K562 (cell line): ENCODE measurements around the gene HLA-DOA. TPM values are rescaled to one million over a fixed set of nuclear protein-coding genes. Genes with fewer than 3 reads are reported as not detected.
A peak's percentile ranks its signal among the peaks of the same experiment; 100 is the strongest.

ENCODE experiments used
- BCOR ChIP-seq: fragments of 450-650 bp; IDR thresholded peaks from 2 replicates; pipeline ENCODE4 v1.6.1; 2016
- BRD9 ChIP-seq: fragments of 450-650 bp; IDR thresholded peaks from 2 replicates; pipeline ENCODE4 v1.6.1; 2018; ENCODE audit warnings: low read depth; ENCODE audit not compliant: partially characterized antibody
- CEBPZ ChIP-seq: fragments of 150-350 bp; IDR thresholded peaks from 2 replicates; pipeline ENCODE4 v1.6.1; 2014; ENCODE audit warnings: low read depth, mild to moderate bottlenecking, low read length, borderline replicate concordance
- CREBBP ChIP-seq: IDR thresholded peaks from one replicate; pipeline ENCODE4 v1.6.1; 2012; ENCODE audit warnings: low read depth, mild to moderate bottlenecking, control low read depth, inconsistent platforms, low read length
- MAFF ChIP-seq: IDR thresholded peaks from 2 replicates; pipeline ENCODE4 v1.6.1; 2012; ENCODE audit warnings: low read length, improper control_type of control experiment
- MBD1 ChIP-seq: fragments of 250-450 bp; sonication (Bioruptor Pico); IDR thresholded peaks from 2 replicates; pipeline ENCODE4 v1.8.0; 2022; ENCODE audit warnings: inconsistent platforms
- MECOM ChIP-seq: fragments of 250-450 bp; sonication (Bioruptor Pico); IDR thresholded peaks from 2 replicates; pipeline ENCODE4 v1.8.0; 2022; ENCODE audit warnings: inconsistent platforms
- MEF2D ChIP-seq: conservative IDR thresholded peaks from 2 replicates; pipeline ENCODE4 v1.6.1; 2016; ENCODE audit warnings: low read depth, missing genetic modification characterization, missing compliant biosample characterization
- MNT ChIP-seq, 2 experiments: fragments of 450-650 bp; conservative IDR thresholded peaks; 2 replicates each; pipeline ENCODE4 v1.6.1; 2017; ENCODE audit warnings: mild to moderate bottlenecking in 2 of 2, moderate library complexity in 2 of 2
- ZBTB8A ChIP-seq: fragments of 450-650 bp; IDR thresholded peaks from 2 replicates; pipeline ENCODE4 v1.6.1; 2018; ENCODE audit warnings: mild to moderate bottlenecking, moderate library complexity; ENCODE audit not compliant: partially characterized antibody
- ZNF174 ChIP-seq: fragments of 250-450 bp; sonication (Bioruptor Pico); IDR thresholded peaks from 2 replicates; pipeline ENCODE4 v1.4.0; 2020; ENCODE audit warnings: mild to moderate bottlenecking
- ZNF318 ChIP-seq, 2 experiments: fragments of 450-650 bp; IDR thresholded peaks; 2 replicates each; pipeline ENCODE4 v1.6.1; 2016; ENCODE audit warnings: mild to moderate bottlenecking in 2 of 2, borderline replicate concordance in 1 of 2, low read depth in 1 of 2, moderate library complexity in 1 of 2
- polyA plus RNA-seq, 8 experiments: library from polyadenylated mRNA; depleted of rRNA in 4 of 8; stranded (reverse) in 5 of 8; unstranded in 3 of 8; fragments of >200 nt; fragmentation: Nextera tagmentation in 2 of 8; fragmentation: Illumina TruSeq in 1 of 8; extraction: Ambion mirVana in 2 of 8; extraction: Trizol in 1 of 8; gene quantifications; 2 replicates each; pipeline versions ENCODE4 v1.2.1 to v1.2.3, GENCODE V29; 2011 to 2014; ENCODE audit warnings: inconsistent platforms in 1 of 8, missing spikeins in 1 of 8
- total RNA-seq, 7 experiments: library from RNA; depleted of rRNA in 6 of 7; stranded (reverse); fragments of >200 nt in 6 of 7; fragmentation: Illumina TruSeq in 2 of 7; extraction: Trizol in 2 of 7; gene quantifications; 2 replicates each; pipeline versions ENCODE4 v1.2.1 to v1.2.3, GENCODE V29; 2011 to 2021; ENCODE audit warnings: low replicate concordance in 1 of 7

Gene HLA-DOA
- total and polyA plus RNA-seq, 9 of the 15 experiments (the other 6 are each of a cell fraction or from before 2014, with no cell fraction given): 0.07 TPM; not detected in 8

GRCh38 chr6:32969685-32970412 is 39.5 kb downstream of the HLA-DOA start (continued):
- TF ChIP-seq MBD1 (CRISPR knock-in tag) (no peak), MEF2D (tag) (peak; percentile 59), BCOR (no peak), CREBBP (no peak), ZBTB8A (no peak), BRD9 (peak; percentile 95), MAFF (peak; percentile 89), MECOM (CRISPR knock-in tag) (no peak), ZNF318 (IDR thresholded peaks at IDR 0.05; ENCODE audit: borderline replicate concordance in 1 of 2, low read depth in 1 of 2) (peak in 1 of 2 experiments; percentile 85; a peak in 1 of 4 replicates), CEBPZ (no peak), ZNF174 (CRISPR knock-in tag) (no peak), MNT (conservative IDR thresholded peaks at IDR 0.05) (no peak)
